SK-N-SH (cell line): ENCODE results near the gene TNS4. TPM values are rescaled to one million over a fixed set of nuclear protein-coding genes. Genes with fewer than 3 reads are reported as not detected.

Experiments used
- CTCF ChIA-PET: fragments of 300-600, 350-600 bp; formaldehyde crosslinking; extraction: SDS; loops from one replicate; lab custom pipeline; 2021; lab: Yijun Ruan, JAX
- POLR2A ChIA-PET: fragments of 350-600 bp; sonication (Branson Sonifier 250); formaldehyde crosslinking; extraction: SDS; loops from one replicate; lab custom pipeline; 2020; ENCODE audit warnings: antibody characterized with exemption, inconsistent platforms; lab: Yijun Ruan, JAX
- DNase-seq: peaks from one replicate; pipeline ENCODE4 v3.0.0; 2012
- H2AFZ ChIP-seq: fragments of 200-600 bp; sonication (generic); 2 replicates; pipeline ENCODE4 v1.8.1; 2016; ENCODE audit warnings: antibody characterized with exemption, mild to moderate bottlenecking, low read depth
- H3F3A ChIP-seq: fragments of 200-600 bp; sonication (generic); replicated peaks from 2 replicates; pipeline ENCODE3; 2016; ENCODE audit warnings: antibody characterized with exemption, mild to moderate bottlenecking; ENCODE audit not compliant: insufficient read depth
- H3K27ac ChIP-seq, 2 experiments: fragments of 200-500 bp in 1 of 2; fragments of 200-600 bp in 1 of 2; sonication (Bioruptor generic) in 1 of 2; sonication (generic), shearing (Covaris generic) in 1 of 2; 2 replicates each; pipeline versions ENCODE4 v1.5.1 to v1.6.1; 2014 to 2016; ENCODE audit warnings: low read depth in 2 of 2, inconsistent platforms in 1 of 2, low read length in 1 of 2, mild to moderate bottlenecking in 1 of 2, mixed read lengths in 1 of 2
- H3K27me3 ChIP-seq: fragments of 200-600 bp; sonication (generic), shearing (Covaris generic); 2 replicates; pipeline ENCODE4 v1.6.1; 2016; ENCODE audit warnings: mixed run types; ENCODE audit not compliant: insufficient read depth
- H3K36me3 ChIP-seq, 2 experiments: fragments of 200-500 bp in 1 of 2; fragments of 200-600 bp in 1 of 2; sonication (Bioruptor generic) in 1 of 2; sonication (generic) in 1 of 2; replicated peaks in 1 of 2; 2 replicates each; pipeline versions ENCODE3 to v1.5.1; 2014 to 2016; ENCODE audit warnings: low read length in 1 of 2, mild to moderate bottlenecking in 1 of 2; ENCODE audit not compliant: insufficient read depth in 2 of 2, control insufficient read depth in 1 of 2
- H3K4me1 ChIP-seq, 2 experiments: fragments of 200-500 bp in 1 of 2; fragments of 200-600 bp in 1 of 2; sonication (Bioruptor generic) in 1 of 2; sonication (generic), shearing (Covaris generic) in 1 of 2; 2 replicates each; pipeline versions ENCODE4 v1.5.1 to v1.6.1; 2014 to 2016; ENCODE audit warnings: low read depth in 1 of 2, low read length in 1 of 2, mixed run types in 1 of 2; ENCODE audit not compliant: insufficient read depth in 2 of 2, control insufficient read depth in 1 of 2
- H3K4me2 ChIP-seq: fragments of 200-600 bp; sonication (generic), shearing (Covaris generic); 2 replicates; pipeline ENCODE4 v1.6.1; 2017; ENCODE audit warnings: mixed run types
- H3K4me3 ChIP-seq, 2 experiments: fragments of 200-500 bp in 1 of 2; fragments of 200-600 bp in 1 of 2; sonication (Bioruptor generic) in 1 of 2; sonication (generic), shearing (Covaris generic) in 1 of 2; 2 replicates each; pipeline versions ENCODE4 v1.5.1 to v1.8.1; 2014 to 2016; ENCODE audit warnings: low read depth in 2 of 2, inconsistent platforms in 1 of 2, low read length in 1 of 2, mild to moderate bottlenecking in 1 of 2, mixed read lengths in 1 of 2, moderate library complexity in 1 of 2
- H3K79me2 ChIP-seq: fragments of 200-600 bp; sonication (generic); 2 replicates; pipeline ENCODE4 v1.8.1; 2017; ENCODE audit warnings: mild to moderate bottlenecking; ENCODE audit not compliant: insufficient read depth
- H3K9ac ChIP-seq: fragments of 200-600 bp; sonication (generic); 2 replicates; pipeline ENCODE4 v1.6.1; 2017; ENCODE audit warnings: mixed run types
- H3K9me2 ChIP-seq: fragments of 200-600 bp; sonication (generic); 2 replicates; pipeline ENCODE4 v1.6.1; 2017; ENCODE audit warnings: mixed run types
- H3K9me3 ChIP-seq: fragments of 200-600 bp; sonication (generic); 2 replicates; pipeline ENCODE4 v1.6.1; 2017; ENCODE audit warnings: mixed run types, mild to moderate bottlenecking, moderate library complexity
- H4K20me1 ChIP-seq: fragments of 200-600 bp; sonication (generic); 2 replicates; pipeline ENCODE4 v1.6.1; 2017; ENCODE audit warnings: mild to moderate bottlenecking, mixed run types; ENCODE audit not compliant: insufficient read depth
- ELF1 ChIP-seq: IDR thresholded peaks from 2 replicates; pipeline ENCODE4 v1.4.0; 2012
- FOXJ3 ChIP-seq: sonication (generic); formaldehyde crosslinking; IDR thresholded peaks from 2 replicates; pipeline ENCODE4 v1.5.1; 2020; ENCODE audit warnings: mild to moderate bottlenecking, missing genetic modification reagents
- FOXM1 ChIP-seq: IDR thresholded peaks from 2 replicates; pipeline ENCODE4 v1.4.0; 2012; ENCODE audit warnings: low read depth, mild to moderate bottlenecking
- JUND ChIP-seq: IDR thresholded peaks from 2 replicates; pipeline ENCODE4 v1.4.0; 2012
- MXI1 ChIP-seq: IDR thresholded peaks from 2 replicates; pipeline ENCODE4 v1.6.1; 2012; ENCODE audit warnings: mild to moderate bottlenecking, low read depth, low read length, improper control_type of control experiment
- NFIC ChIP-seq: IDR thresholded peaks from 2 replicates; pipeline ENCODE4 v1.4.0; 2012; ENCODE audit warnings: borderline replicate concordance
- NRF1 ChIP-seq: IDR thresholded peaks from 2 replicates; pipeline ENCODE4 v1.6.1; 2012; ENCODE audit warnings: low read depth, mild to moderate bottlenecking, low read length
- POLR2AphosphoS5 ChIP-seq: IDR thresholded peaks from 2 replicates; pipeline ENCODE4 v1.6.1; 2012; ENCODE audit warnings: low read depth, low read length
- RAD21 ChIP-seq: IDR thresholded peaks from 2 replicates; pipeline ENCODE4 v1.6.1; 2012; ENCODE audit warnings: mild to moderate bottlenecking, low read length
- RFX5 ChIP-seq: IDR thresholded peaks from 2 replicates; pipeline ENCODE4 v1.6.1; 2012; ENCODE audit warnings: mild to moderate bottlenecking, improper control_type of control experiment, low read length
- RXRA ChIP-seq: IDR thresholded peaks from 2 replicates; pipeline ENCODE4 v1.4.0; 2012; ENCODE audit warnings: low read depth, mild to moderate bottlenecking, borderline replicate concordance
- SMC3 ChIP-seq: IDR thresholded peaks from 2 replicates; pipeline ENCODE4 v1.6.1; 2012; ENCODE audit warnings: low read depth, low read length, improper control_type of control experiment
- TAF1 ChIP-seq: IDR thresholded peaks from 2 replicates; pipeline ENCODE4 v1.6.1; 2012; ENCODE audit warnings: low read depth, mild to moderate bottlenecking, low read length, moderate library complexity, borderline replicate concordance
- TCF12 ChIP-seq: IDR thresholded peaks from 2 replicates; pipeline ENCODE4 v1.4.0; 2012
- TEAD4 ChIP-seq: IDR thresholded peaks from 2 replicates; pipeline ENCODE4 v1.4.0; 2012; ENCODE audit warnings: mild to moderate bottlenecking, borderline replicate concordance; ENCODE audit not compliant: insufficient read depth
- WGBS: methylation state at CpG from one replicate; pipeline ENCODE4 v1.1.6; 2017; ENCODE audit warnings: low lambda C conversion rate; 5-methylcytosine and 5-hydroxymethylcytosine counted together
- polyA plus RNA-seq, 3 experiments: library from polyadenylated mRNA; depleted of rRNA; stranded (reverse); fragments of >200 nt; gene quantifications; 2 replicates each; pipeline ENCODE4 v1.2.3, GENCODE V29; 2012
- TF ChIP-seq, protein P1 (sequence below): fragments of 150-350 bp; IDR thresholded peaks from 2 replicates; pipeline ENCODE4 v1.6.1; 2017; ENCODE audit warnings: antibody characterized with exemption, low read length, low read depth, borderline replicate concordance
- TF ChIP-seq, protein P2 (sequence below): IDR thresholded peaks from 2 replicates; pipeline ENCODE4 v1.4.0; 2012; ENCODE audit warnings: low read depth
- TF ChIP-seq, protein P3 (sequence below): IDR thresholded peaks from 2 replicates; pipeline ENCODE4 v1.4.0; 2012; ENCODE audit warnings: low read depth, borderline replicate concordance

The TNS4 gene
- polyA plus RNA-seq, 1 of the 3 experiments (the other 2 are of a cell fraction) = not detected

DNA sequence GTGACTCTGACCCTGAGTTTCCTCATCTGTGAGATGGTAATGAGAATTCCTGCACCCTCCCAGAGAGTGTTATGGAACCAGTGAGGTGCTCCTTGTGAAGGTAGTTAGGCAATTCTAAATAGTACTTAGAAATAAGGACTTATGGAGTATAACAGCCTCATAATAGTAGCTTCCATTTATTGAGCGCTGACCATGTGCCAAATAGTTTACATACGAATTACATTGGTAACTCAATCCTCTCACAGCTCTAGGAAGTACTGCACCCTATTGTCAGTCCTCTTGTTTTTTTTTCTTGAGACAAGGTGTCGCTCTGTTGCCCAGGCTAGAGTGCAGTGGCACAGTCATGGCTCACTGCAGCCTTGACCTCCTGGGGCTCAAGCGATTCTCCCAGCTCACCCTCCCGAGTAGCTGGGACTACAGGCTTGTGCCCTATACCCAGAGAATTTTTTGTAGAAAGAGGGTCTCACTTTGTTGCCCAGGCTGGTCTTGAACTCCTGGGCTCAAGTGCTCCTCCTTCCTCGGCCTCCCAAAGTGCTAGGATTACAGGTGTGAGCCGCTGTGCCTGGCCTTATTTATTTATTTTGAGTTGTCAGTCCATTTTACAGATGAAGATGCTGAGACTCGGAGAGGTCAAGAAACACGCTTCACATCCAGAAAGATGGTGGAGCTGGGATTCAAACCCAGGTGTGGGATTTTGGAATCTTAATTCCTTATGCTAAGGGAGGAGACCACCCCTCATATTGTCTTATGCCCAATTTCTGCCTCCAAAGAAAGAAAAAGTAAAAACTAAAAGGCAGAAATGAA lies 2.9 kb downstream of the TNS4 start:
- H3K9me3 ChIP-seq = no peaks in the 10 kb centered on the region
- H3F3A ChIP-seq = peaks cover 6% of the 10 kb centered on the region
- no peaks in the 10 kb centered on the region for H3K27me3 ChIP-seq
- TF ChIP-seq TEAD4 (no peak), NFIC (no peak), MXI1 (no peak), RXRA (no peak), ELF1 (no peak), RAD21 (no peak), TCF12 (no peak), POLR2AphosphoS5 (no peak), RFX5 (no peak), FOXM1 (no peak), FOXJ3 (CRISPR knock-in tag) (no peak), JUND (no peak), NRF1 (no peak), TAF1 (no peak), SMC3 (no peak)
- TF ChIP-seq, protein P1, sequence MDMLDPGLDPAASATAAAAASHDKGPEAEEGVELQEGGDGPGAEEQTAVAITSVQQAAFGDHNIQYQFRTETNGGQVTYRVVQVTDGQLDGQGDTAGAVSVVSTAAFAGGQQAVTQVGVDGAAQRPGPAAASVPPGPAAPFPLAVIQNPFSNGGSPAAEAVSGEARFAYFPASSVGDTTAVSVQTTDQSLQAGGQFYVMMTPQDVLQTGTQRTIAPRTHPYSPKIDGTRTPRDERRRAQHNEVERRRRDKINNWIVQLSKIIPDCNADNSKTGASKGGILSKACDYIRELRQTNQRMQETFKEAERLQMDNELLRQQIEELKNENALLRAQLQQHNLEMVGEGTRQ = no peak
- TF ChIP-seq, protein P2, sequence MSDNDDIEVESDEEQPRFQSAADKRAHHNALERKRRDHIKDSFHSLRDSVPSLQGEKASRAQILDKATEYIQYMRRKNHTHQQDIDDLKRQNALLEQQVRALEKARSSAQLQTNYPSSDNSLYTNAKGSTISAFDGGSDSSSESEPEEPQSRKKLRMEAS = no peak
- TF ChIP-seq, protein P3, sequence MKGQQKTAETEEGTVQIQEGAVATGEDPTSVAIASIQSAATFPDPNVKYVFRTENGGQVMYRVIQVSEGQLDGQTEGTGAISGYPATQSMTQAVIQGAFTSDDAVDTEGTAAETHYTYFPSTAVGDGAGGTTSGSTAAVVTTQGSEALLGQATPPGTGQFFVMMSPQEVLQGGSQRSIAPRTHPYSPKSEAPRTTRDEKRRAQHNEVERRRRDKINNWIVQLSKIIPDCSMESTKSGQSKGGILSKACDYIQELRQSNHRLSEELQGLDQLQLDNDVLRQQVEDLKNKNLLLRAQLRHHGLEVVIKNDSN = no peak
- ChIA-PET CTCF (interaction anchor here (1.0 to 3.6 kb wide), 10 partner anchors 22 to 143 kb away, joined by 3 to 37 read pairs (median 4); partner anchors contain the start of gene TOP2A), POLR2A (interaction anchor here (0.6 to 2.3 kb wide), 5 partner anchors 8 to 398 kb away, joined by 3 to 11 read pairs (median 4); no protein-coding TSS in a partner anchor)
- H3K9ac ChIP-seq = no peak overlapping the region
- H3K9me2 ChIP-seq = no peaks in the 10 kb centered on the region
- no peaks in the 10 kb centered on the region for H3K36me3 ChIP-seq
- DNase-seq = no peak
- peaks cover 5 to 16% of the 10 kb centered on the region in 2 experiments; a peak in 1 of 4 replicates for H3K4me1 ChIP-seq
- no peak overlapping the region for H3K4me2 ChIP-seq
- H4K20me1 ChIP-seq = no peaks in the 10 kb centered on the region
- no peak overlapping the region for H3K27ac ChIP-seq
- no peaks in the 10 kb centered on the region for H3K79me2 ChIP-seq
- WGBS = 78% methylated on average over 9 of the region's 9 CpGs
- H2AFZ ChIP-seq = no peak overlapping the region
- no peak overlapping the region for H3K4me3 ChIP-seq
